DND-41 (cell line): ENCODE results near the gene ZNF511.

ENCODE experiments used
- ATAC-seq: fragments of 200-7000 bp; cut with Tn5 transposase; 3 replicates; pipeline ENCODE4 v1.9.1; 2021; ENCODE audit warnings: low read depth; ENCODE audit not compliant: insufficient read depth
- DNase-seq: peaks from one replicate; pipeline ENCODE4 v3.0.0-alpha.2; 2020
- H2AFZ ChIP-seq: 2 replicates; pipeline ENCODE4 v1.6.0; 2012; ENCODE audit warnings: low read depth, low read length
- H3K27ac ChIP-seq: 2 replicates; pipeline ENCODE4 v1.5.1; 2012; ENCODE audit warnings: low read length, inconsistent platforms
- H3K27me3 ChIP-seq: fragments of 200-600 bp; sonication (generic); 2 replicates; pipeline ENCODE4 v1.6.0; 2012; ENCODE audit warnings: low read length, mild to moderate bottlenecking, inconsistent platforms; ENCODE audit not compliant: insufficient read depth, poor library complexity
- H3K36me3 ChIP-seq: 2 replicates; pipeline ENCODE4 v1.5.1; 2012; ENCODE audit warnings: low read length, inconsistent platforms; ENCODE audit not compliant: insufficient read depth
- H3K4me1 ChIP-seq: 2 replicates; pipeline ENCODE4 v1.5.1; 2012; ENCODE audit warnings: mild to moderate bottlenecking, low read length; ENCODE audit not compliant: insufficient read depth
- H3K4me2 ChIP-seq: 2 replicates; pipeline ENCODE4 v1.6.0; 2012; ENCODE audit warnings: mild to moderate bottlenecking, moderate library complexity, low read length, inconsistent platforms; ENCODE audit not compliant: insufficient read depth
- H3K4me3 ChIP-seq, 2 experiments: fragments of 200-600 bp in 1 of 2; shearing (Covaris generic) in 1 of 2; 2 replicates each; pipeline ENCODE4 v1.5.1; 2012 to 2016; ENCODE audit warnings: inconsistent platforms in 2 of 2, low read length in 2 of 2, mild to moderate bottlenecking in 2 of 2, low read depth in 1 of 2, moderate library complexity in 1 of 2
- H3K79me2 ChIP-seq: 2 replicates; pipeline ENCODE4 v1.6.0; 2012; ENCODE audit warnings: low read length, inconsistent platforms; ENCODE audit not compliant: insufficient read depth
- H3K9ac ChIP-seq: 2 replicates; pipeline ENCODE4 v1.6.0; 2012; ENCODE audit warnings: low read depth, mild to moderate bottlenecking, inconsistent platforms, low read length, moderate library complexity
- H3K9me3 ChIP-seq: 2 replicates; pipeline ENCODE4 v1.5.1; 2012; ENCODE audit warnings: low read length, moderate library complexity, mild to moderate bottlenecking, inconsistent platforms; ENCODE audit not compliant: insufficient read depth, severe bottlenecking
- H4K20me1 ChIP-seq: 2 replicates; pipeline ENCODE4 v1.6.0; 2012; ENCODE audit warnings: low read length; ENCODE audit not compliant: insufficient read depth
- CTCF ChIP-seq: IDR thresholded peaks from 2 replicates; pipeline ENCODE4 v1.5.1; 2012; ENCODE audit warnings: borderline replicate concordance, low read length, moderate library complexity, mild to moderate bottlenecking; ENCODE audit not compliant: poor library complexity, severe bottlenecking; ENCODE audit errors: extremely low read depth
- EZH2 ChIP-seq: IDR thresholded peaks from 3 replicates; pipeline ENCODE4 v1.6.1; 2012; ENCODE audit warnings: borderline replicate concordance, low read depth, mild to moderate bottlenecking, moderate library complexity, low read length, inconsistent platforms; ENCODE audit not compliant: severe bottlenecking

The ZNF511 gene

GRCh38 chr10:133341983-133342382, 33.3 kb downstream of the ZNF511 start:
- DNase-seq, result no peak
- TF ChIP-seq EZH2 (no peak), CTCF (no peak)
- ATAC-seq, result no peak
- Histone ChIP-seq H3K4me3 (no peak overlapping the region), H3K27me3 (no peaks in the 10 kb centered on the region), H3K4me2 (no peak overlapping the region), H4K20me1 (no peaks in the 10 kb centered on the region; the same call in 1 of the 2 replicates), H2AFZ (no peak overlapping the region), H3K4me1 (no peaks in the 10 kb centered on the region), H3K36me3 (no peaks in the 10 kb centered on the region), H3K27ac (no peak overlapping the region), H3K9ac (no peak overlapping the region), H3K9me3 (no peaks in the 10 kb centered on the region), H3K79me2 (no peaks in the 10 kb centered on the region)

- DNase-seq, result no peak
- H3K4me1 ChIP-seq, result no peaks in the 10 kb centered on the region
- no peak overlapping the region for H3K4me3 ChIP-seq
- no peak for TF ChIP-seq CTCF
- no peak for TF ChIP-seq EZH2
- H2AFZ ChIP-seq, result no peak overlapping the region
- no peak overlapping the region for H3K4me2 ChIP-seq
- H3K27me3 ChIP-seq, result no peaks in the 10 kb centered on the region
- no peak overlapping the region for H3K27ac ChIP-seq
- no peaks in the 10 kb centered on the region for H3K79me2 ChIP-seq
- no peak overlapping the region for H3K9ac ChIP-seq
- H4K20me1 ChIP-seq, result no peaks in the 10 kb centered on the region; the same call in 1 of the 2 replicates
- H3K9me3 ChIP-seq, result no peaks in the 10 kb centered on the region
- H3K36me3 ChIP-seq, result no peaks in the 10 kb centered on the region
- ATAC-seq, result no peak
These were observed 34.2 kb downstream of the ZNF511 start for GRCh38 chr10:133342942-133343341.

- DNase-seq (no peak), ATAC-seq (no peak)
- no peaks in the 10 kb centered on the region for H3K4me1 ChIP-seq
- no peaks in the 10 kb centered on the region; the same call in none of the 2 replicates for H4K20me1 ChIP-seq
- H3K27ac ChIP-seq, result no peak overlapping the region
- no peaks in the 10 kb centered on the region for H3K79me2 ChIP-seq
- no peak overlapping the region for H3K4me2 ChIP-seq
- no peak overlapping the region for H3K9ac ChIP-seq
- H2AFZ ChIP-seq, result no peak overlapping the region
- TF ChIP-seq EZH2 (no peak), CTCF (no peak)
- H3K36me3 ChIP-seq, result no peaks in the 10 kb centered on the region
- H3K4me3 ChIP-seq, result no peak overlapping the region
- H3K9me3 ChIP-seq, result no peaks in the 10 kb centered on the region
- H3K27me3 ChIP-seq, result no peaks in the 10 kb centered on the region
These were observed 34.8 kb downstream of the ZNF511 start for GRCh38 chr10:133343558-133343957.

- Histone ChIP-seq H3K9ac (no peak overlapping the region), H4K20me1 (no peaks in the 10 kb centered on the region; the same call in 1 of the 2 replicates), H3K4me1 (no peaks in the 10 kb centered on the region), H3K4me2 (no peak overlapping the region), H3K9me3 (no peaks in the 10 kb centered on the region), H3K79me2 (no peaks in the 10 kb centered on the region), H3K36me3 (no peaks in the 10 kb centered on the region), H3K4me3 (no peak overlapping the region), H3K27ac (no peak overlapping the region), H3K27me3 (no peaks in the 10 kb centered on the region), H2AFZ (no peak overlapping the region)
- no peak for DNase-seq
- ATAC-seq, result no peak
- no peak for TF ChIP-seq EZH2
- TF ChIP-seq CTCF, result no peak
These were observed 35.5 kb downstream of the ZNF511 start for GRCh38 chr10:133344236-133344635.
